ENCODE data around the gene MUL1.
"Not testable (repeated sequence)": the region's sequence is repeated elsewhere in the genome, so short reads cannot be mapped to it uniquely, and the experiment has no call there.

The MUL1 gene

GRCh38 chr1:20511518-20512428 lies 3.8 kb upstream of the MUL1 start:
- DNase-seq (ENCODE audit: low read depth), result no peak

DNA sequence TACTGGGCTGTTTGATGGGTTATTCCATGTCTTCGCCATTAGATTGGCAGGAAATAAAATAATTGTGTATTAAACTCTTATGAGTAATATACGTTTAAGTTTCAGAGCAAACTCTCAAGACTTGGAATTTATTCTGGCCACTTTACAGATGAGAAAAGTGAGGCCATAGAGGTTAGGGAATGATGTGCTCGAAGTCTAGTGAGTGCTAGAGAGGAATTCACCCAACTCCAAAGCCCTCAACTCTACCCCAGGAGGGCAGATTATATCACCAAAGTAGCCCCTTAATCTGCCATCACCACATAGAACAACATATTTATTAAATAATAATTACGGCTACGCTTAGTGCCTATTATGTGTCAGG lies 440 bp upstream of the MUL1 start:
- no peak for DNase-seq (ENCODE audit: low read depth)

GRCh38 chr1:20507248-20507563 lies 745 bp downstream of the MUL1 start:
- DNase-seq (ENCODE audit: low read depth), result no peak

DNA sequence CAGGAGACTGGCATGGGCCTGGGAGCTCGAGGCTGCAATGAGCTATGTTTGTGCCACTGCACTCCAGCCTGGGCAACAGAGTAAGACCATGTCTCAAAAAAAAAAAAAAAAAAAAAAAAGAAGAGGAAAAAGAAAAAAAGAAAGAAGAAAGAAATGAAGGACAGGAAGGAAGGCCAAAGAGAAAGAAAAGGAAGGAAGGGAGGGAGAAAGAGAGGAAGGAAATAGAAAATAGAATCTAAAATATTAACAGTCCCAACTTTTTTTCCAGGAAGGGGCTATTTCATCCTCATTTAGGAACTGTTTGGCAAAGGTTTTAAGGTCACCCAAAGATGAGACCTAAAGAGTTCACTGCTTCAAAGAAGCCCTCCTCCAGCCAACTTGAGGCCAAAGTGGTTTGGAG lies 2.5 kb downstream of the MUL1 start:
- no peak for DNase-seq (ENCODE audit: low read depth)

DNA sequence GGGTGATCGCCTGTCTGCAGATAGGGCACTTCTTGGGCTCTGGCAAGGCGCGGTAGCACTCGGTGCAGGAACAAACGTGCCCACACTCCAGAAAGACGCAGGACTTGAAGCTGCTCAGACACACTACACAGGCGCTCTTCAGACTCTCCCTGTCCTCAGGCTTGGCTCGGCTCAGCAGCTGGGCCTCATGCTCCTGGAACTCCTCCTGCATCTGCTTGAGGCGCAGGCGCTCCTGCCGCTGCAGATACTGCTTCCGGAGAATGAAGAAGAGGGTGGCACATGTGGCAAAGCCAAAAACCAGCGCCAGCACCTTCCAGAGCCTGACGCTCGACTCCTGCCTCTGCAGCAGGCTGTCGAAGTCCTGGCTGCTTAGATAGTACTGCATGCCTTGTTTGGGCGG lies 7.2 kb downstream of the MUL1 start:
- DNase-seq (ENCODE audit: low read depth), result no peak

DNA sequence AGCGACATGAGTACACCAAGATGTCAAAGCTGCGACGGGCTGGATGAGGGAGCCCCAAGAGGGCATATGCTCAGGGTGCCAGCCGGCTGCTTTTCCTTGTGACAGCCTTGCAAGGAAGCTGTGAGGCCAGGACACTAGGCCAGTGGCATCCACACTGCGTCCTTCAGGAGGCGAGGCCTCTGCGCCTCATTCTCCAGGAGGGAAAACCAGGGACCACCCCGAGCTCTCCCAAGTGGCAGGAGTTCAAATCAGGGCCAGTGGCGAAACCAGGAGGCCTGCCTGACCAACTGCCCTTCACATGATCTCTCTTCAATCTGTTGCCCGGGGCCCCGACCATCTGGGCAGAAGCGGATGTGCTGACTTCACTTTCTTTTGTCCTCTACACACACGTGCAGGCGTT lies 8.2 kb downstream of the MUL1 start:
- no peak for DNase-seq (ENCODE audit: low read depth)

DNA sequence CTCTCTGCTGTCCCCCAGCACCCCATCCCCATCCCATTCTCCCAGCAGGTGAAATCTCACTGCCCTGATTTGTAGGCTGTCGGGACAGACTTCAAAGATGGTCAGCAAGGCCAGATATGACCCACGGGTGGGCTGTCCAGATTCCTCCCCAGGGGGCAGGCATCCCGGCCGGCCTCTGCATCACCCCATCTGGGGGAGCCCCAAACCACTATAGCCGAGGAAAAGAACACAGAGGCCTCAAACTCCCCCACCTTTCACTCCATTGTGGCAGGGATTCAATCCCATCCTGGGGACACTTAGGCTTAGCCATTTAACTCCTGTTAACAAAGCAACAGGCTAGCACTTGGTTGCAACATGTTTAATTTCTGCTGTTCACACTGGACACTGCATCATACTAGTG lies 8.8 kb downstream of the MUL1 start:
- no peak for DNase-seq (ENCODE audit: low read depth)

GRCh38 chr1:20498116-20498515 lies 9.8 kb downstream of the MUL1 start:
- DNase-seq (ENCODE audit: low read depth), result no peak

- no peak for DNase-seq (ENCODE audit: low read depth)
Measured at GRCh38 chr1:20497506-20497905, 10.4 kb downstream of the MUL1 start.

- DNase-seq (ENCODE audit: low read depth), result not testable (repeated sequence)
Measured at GRCh38 chr1:20496725-20497383, 11.1 kb downstream of the MUL1 start.

GRCh38 chr1:20496241-20496661 lies 11.7 kb downstream of the MUL1 start:
- DNase-seq (ENCODE audit: low read depth), result no peak

DNA sequence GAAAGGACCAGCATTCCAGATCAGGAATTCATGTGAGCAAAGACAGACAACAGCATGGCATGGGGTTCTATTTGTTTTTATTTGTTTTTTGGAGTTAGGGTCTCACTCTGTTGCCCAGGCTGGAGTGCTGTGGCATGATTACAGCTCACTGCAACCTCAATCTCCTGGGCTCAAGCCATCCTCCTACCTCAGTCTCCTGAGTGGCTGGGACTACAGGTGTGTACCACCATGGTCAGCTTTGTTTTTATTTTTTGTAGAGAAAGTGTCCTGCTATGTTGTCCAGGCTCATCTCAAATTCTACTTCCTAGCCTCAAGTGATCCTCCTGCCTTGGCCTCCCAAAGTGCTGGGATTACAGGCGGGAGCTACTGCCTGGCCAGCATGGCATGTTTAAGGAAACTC lies 12.3 kb downstream of the MUL1 start:
- no peak for DNase-seq (ENCODE audit: low read depth)

- DNase-seq (ENCODE audit: low read depth), result no peak
Measured at GRCh38 chr1:20494609-20495311, 13.2 kb downstream of the MUL1 start.

GRCh38 chr1:20493839-20494608 lies 13.9 kb downstream of the MUL1 start:
- peak; percentile 71 for DNase-seq (ENCODE audit: low read depth)

DNA sequence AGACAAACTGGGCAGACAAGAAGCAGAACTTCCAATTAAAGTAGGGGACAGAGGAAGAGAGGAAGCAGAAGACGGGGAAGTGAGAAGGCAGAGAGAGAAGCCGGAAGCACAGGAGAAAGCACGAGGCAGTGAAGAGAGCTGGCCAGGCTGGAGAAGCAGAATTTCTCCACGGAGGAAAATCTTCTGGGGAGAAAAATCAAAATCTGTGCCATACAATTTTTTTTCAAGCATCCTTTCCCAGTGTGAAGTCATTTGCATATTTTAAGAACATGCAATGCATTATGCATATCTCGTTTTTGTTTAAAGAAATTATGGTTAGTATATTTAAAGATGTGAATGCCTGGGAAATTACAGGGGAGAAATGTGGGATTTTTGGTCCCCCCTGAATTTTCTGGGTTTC lies 14.6 kb downstream of the MUL1 start:
- DNase-seq (ENCODE audit: low read depth), result no peak

GRCh38 chr1:20492751-20493150 lies 15.2 kb downstream of the MUL1 start:
- DNase-seq (ENCODE audit: low read depth), result no peak

DNA sequence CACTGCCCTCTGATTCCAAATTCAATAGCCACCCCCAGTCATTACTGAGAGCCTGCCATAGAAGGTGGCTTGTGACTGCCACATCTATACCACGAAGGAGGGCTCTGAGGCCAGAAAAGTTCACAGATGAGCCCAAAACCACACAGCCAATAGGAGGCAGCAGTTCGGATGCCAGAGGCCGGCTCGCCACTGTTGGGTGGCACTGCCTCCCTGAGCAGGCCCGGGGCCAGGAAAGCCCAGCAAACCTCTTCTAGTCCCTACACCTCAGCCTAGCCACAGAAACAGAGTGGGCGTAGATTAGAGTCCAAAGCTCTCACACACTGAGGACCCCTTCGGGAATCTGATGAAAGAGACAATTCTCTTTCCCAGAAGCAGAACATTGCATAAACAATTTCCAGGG lies 16.1 kb downstream of the MUL1 start:
- DNase-seq (ENCODE audit: low read depth), result no peak

GRCh38 chr1:20491178-20491577 lies 16.8 kb downstream of the MUL1 start:
- no peak for DNase-seq (ENCODE audit: low read depth)

- no peak for DNase-seq (ENCODE audit: low read depth)
Measured at GRCh38 chr1:20487236-20487590, 20.7 kb downstream of the MUL1 start.

- DNase-seq (ENCODE audit: low read depth), result no peak
Measured at GRCh38 chr1:20486457-20487235, 21.3 kb downstream of the MUL1 start.

Data from stimulated activated CD8-positive, alpha-beta memory T cell treated with anti-CD3 and anti-CD28 coated beads, Interleukin-12 subunit alpha, Interleukin-12 subunit beta, amount 100 ng/mL, for 1 hour (primary cell).